ENCODE measurements around the gene CYFIP1. TPM values are rescaled to one million over a fixed set of nuclear protein-coding genes. Genes with fewer than 3 reads are reported as not detected.

Gene CYFIP1
- total RNA-seq, 1 donor from 2014 or later, result 16.4 TPM

GRCh38 chr15:22927761-22928160 lies 52.4 kb downstream of the CYFIP1 start:
- Mint-ChIP-seq H3K4me3 (no peak overlapping the region), H3K27me3 (no peaks in the 10 kb centered on the region), H3K36me3 (ENCODE audit: low read depth) (no peaks in the 10 kb centered on the region), H3K9me3 (no peaks in the 10 kb centered on the region), H3K4me1 (no peaks in the 10 kb centered on the region), H3K27ac (no peak overlapping the region)
- CTCF ChIA-PET, result no interaction called here
- intact Hi-C loops (cut with micrococcal nuclease), result no loop called here
- ATAC-seq (ENCODE audit: low read depth) (no peak), DNase-seq (no peak)
- POLR2A ChIA-PET, result no interaction called here
- no peak for TF ChIP-seq CTCF (IDR thresholded peaks at IDR 0.05)

- Mint-ChIP-seq H3K27me3 (no peaks in the 10 kb centered on the region), H3K36me3 (ENCODE audit: low read depth) (no peaks in the 10 kb centered on the region), H3K4me1 (no peaks in the 10 kb centered on the region), H3K4me3 (no peak overlapping the region), H3K9me3 (no peaks in the 10 kb centered on the region), H3K27ac (no peak overlapping the region)
- POLR2A ChIA-PET, result no interaction called here
- CTCF ChIA-PET, result no interaction called here
- no peak for DNase-seq
- intact Hi-C loops (cut with micrococcal nuclease), result no loop called here
- TF ChIP-seq CTCF (IDR thresholded peaks at IDR 0.05), result no peak
- ATAC-seq (ENCODE audit: low read depth), result no peak
Measured at GRCh38 chr15:22925875-22926274, 54.3 kb downstream of the CYFIP1 start.

DNA sequence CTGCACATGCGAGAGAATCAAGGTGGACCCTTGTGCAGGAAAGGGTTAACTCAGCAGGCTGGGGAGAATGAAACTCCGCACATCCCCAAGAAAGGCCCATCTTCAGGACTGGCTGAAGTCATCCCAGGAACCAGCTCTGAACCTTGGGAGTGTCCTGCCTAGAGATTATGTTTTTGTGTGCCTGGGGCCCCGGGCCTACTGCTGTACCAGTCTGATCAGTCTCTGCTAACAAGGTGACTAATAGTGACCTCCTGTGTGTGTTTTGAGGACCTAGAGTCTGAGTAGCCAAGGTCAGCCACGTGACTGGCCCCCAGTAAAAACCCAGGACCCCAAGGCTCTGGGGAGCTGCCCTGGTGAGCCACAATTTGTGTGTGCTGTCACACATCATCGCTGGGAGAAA lies 58.2 kb downstream of the CYFIP1 start:
- POLR2A ChIA-PET, result no interaction called here
- no peak for TF ChIP-seq CTCF (IDR thresholded peaks at IDR 0.05)
- CTCF ChIA-PET, result no interaction called here
- no peaks in the 10 kb centered on the region for H3K36me3 Mint-ChIP-seq (ENCODE audit: low read depth)
- no peaks in the 10 kb centered on the region for H3K27me3 Mint-ChIP-seq
- intact Hi-C loops (cut with micrococcal nuclease), result no loop called here
- DNase-seq (no peak), ATAC-seq (ENCODE audit: low read depth) (no peak)
- H3K9me3 Mint-ChIP-seq, result no peaks in the 10 kb centered on the region
- H3K4me3 Mint-ChIP-seq, result no peak overlapping the region
- H3K27ac Mint-ChIP-seq, result no peak overlapping the region
- no peaks in the 10 kb centered on the region for H3K4me1 Mint-ChIP-seq

DNA sequence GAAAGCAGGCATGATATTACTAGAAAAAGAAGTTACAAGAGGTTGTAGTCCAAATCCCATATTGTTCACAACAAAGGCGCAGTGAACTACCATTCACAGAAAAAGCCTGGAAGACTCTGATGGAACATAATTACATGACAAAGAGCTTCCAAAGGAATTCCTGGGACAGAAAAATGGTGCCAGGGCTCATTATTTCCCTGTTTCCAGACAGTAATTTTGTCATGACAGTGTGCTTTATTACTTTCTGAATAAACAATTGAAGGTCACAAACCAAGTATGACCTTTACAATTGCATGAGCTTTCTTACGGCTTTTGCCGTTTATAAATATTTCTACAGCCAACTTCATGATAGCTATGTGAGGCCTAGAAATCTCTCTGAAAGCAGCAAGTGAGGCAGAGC lies 61.0 kb downstream of the CYFIP1 start:
- POLR2A ChIA-PET, result no interaction called here
- Mint-ChIP-seq H3K4me1 (no peaks in the 10 kb centered on the region), H3K27ac (no peak overlapping the region), H3K4me3 (no peak overlapping the region), H3K36me3 (ENCODE audit: low read depth) (no peaks in the 10 kb centered on the region), H3K9me3 (no peaks in the 10 kb centered on the region), H3K27me3 (no peaks in the 10 kb centered on the region)
- intact Hi-C loops (cut with micrococcal nuclease), result no loop called here
- DNase-seq (no peak), ATAC-seq (ENCODE audit: low read depth) (no peak)
- no peak for TF ChIP-seq CTCF (IDR thresholded peaks at IDR 0.05)
- CTCF ChIA-PET, result no interaction called here

GRCh38 chr15:22918596-22919140 lies 61.5 kb downstream of the CYFIP1 start:
- no peak for DNase-seq
- CTCF ChIA-PET, result no interaction called here
- TF ChIP-seq CTCF (IDR thresholded peaks at IDR 0.05), result no peak
- intact Hi-C loops (cut with micrococcal nuclease), result no loop called here
- Mint-ChIP-seq H3K9me3 (no peaks in the 10 kb centered on the region), H3K36me3 (ENCODE audit: low read depth) (no peaks in the 10 kb centered on the region), H3K4me1 (no peaks in the 10 kb centered on the region), H3K27ac (no peak overlapping the region), H3K27me3 (no peaks in the 10 kb centered on the region), H3K4me3 (no peak overlapping the region)
- POLR2A ChIA-PET, result no interaction called here
- ATAC-seq (ENCODE audit: low read depth), result no peak
